H9 (cell line): ENCODE measurements around the gene BCL7B. TPM values are rescaled to one million over a fixed set of nuclear protein-coding genes. Genes with fewer than 3 reads are reported as not detected.

Experiments used
- DNase-seq: peaks from one replicate; pipeline ENCODE4 v3.0.0-alpha.2; 2017
- H2AFZ ChIP-seq: one replicate; pipeline ENCODE4 v1.6.1; 2013; ENCODE audit warnings: mild to moderate bottlenecking, low read length, control low read depth, moderate library complexity
- H2AK5ac ChIP-seq: 2 replicates; pipeline ENCODE4 v1.6.1; 2013; ENCODE audit warnings: low read length, control low read depth, mixed read lengths; ENCODE audit not compliant: insufficient read length
- H2BK120ac ChIP-seq: one replicate; pipeline ENCODE4 v1.6.1; 2013; ENCODE audit warnings: low read depth, mild to moderate bottlenecking, low read length, control low read depth, inconsistent platforms; ENCODE audit not compliant: poor library complexity, severe bottlenecking
- H2BK12ac ChIP-seq: 2 replicates; pipeline ENCODE4 v1.6.1; 2013; ENCODE audit warnings: low read length, control low read depth, mixed read lengths, low read depth; ENCODE audit not compliant: insufficient read length
- H2BK15ac ChIP-seq: 2 replicates; pipeline ENCODE4 v1.6.1; 2013; ENCODE audit warnings: low read depth, low read length, control low read depth
- H2BK20ac ChIP-seq: one replicate; pipeline ENCODE4 v1.6.1; 2013; ENCODE audit warnings: low read depth, mild to moderate bottlenecking, low read length, control low read depth, inconsistent platforms; ENCODE audit not compliant: poor library complexity, severe bottlenecking
- H2BK5ac ChIP-seq: 2 replicates; pipeline ENCODE4 v1.6.1; 2013; ENCODE audit warnings: low read length, control low read depth, mixed read lengths; ENCODE audit not compliant: insufficient read length
- H3K14ac ChIP-seq: 2 replicates; pipeline ENCODE4 v1.6.1; 2013; ENCODE audit warnings: low read length, control low read depth; ENCODE audit not compliant: insufficient read depth
- H3K18ac ChIP-seq: 2 replicates; pipeline ENCODE4 v1.6.1; 2013; ENCODE audit warnings: low read depth, mild to moderate bottlenecking, mixed read lengths, low read length, control low read depth; ENCODE audit not compliant: insufficient read length
- H3K23ac ChIP-seq: 2 replicates; pipeline ENCODE4 v1.6.1; 2013; ENCODE audit warnings: low read length, control low read depth, mixed read lengths, low read depth; ENCODE audit not compliant: insufficient read length
- H3K23me2 ChIP-seq: 2 replicates; pipeline ENCODE4 v1.6.1; 2013; ENCODE audit warnings: low read depth, mild to moderate bottlenecking, mixed read lengths, low read length, control low read depth; ENCODE audit not compliant: insufficient read length, poor library complexity, severe bottlenecking
- H3K27ac ChIP-seq: 2 replicates; pipeline ENCODE4 v1.5.1; 2013; ENCODE audit warnings: low read length, control low read depth, mixed read lengths, low read depth; ENCODE audit not compliant: insufficient read length
- H3K27me3 ChIP-seq: 2 replicates; pipeline ENCODE4 v1.6.1; 2013; ENCODE audit warnings: low read length, control low read depth, inconsistent platforms; ENCODE audit not compliant: insufficient read depth
- H3K4ac ChIP-seq: 2 replicates; pipeline ENCODE4 v1.6.1; 2013; ENCODE audit warnings: low read depth, mild to moderate bottlenecking, control low read depth, inconsistent platforms, low read length, moderate library complexity
- H3K4me1 ChIP-seq: 2 replicates; pipeline ENCODE4 v1.6.1; 2013; ENCODE audit warnings: low read length, control low read depth, inconsistent platforms; ENCODE audit not compliant: insufficient read depth
- H3K4me2 ChIP-seq: 2 replicates; pipeline ENCODE4 v1.6.1; 2013; ENCODE audit warnings: low read length, control low read depth, mixed read lengths; ENCODE audit not compliant: insufficient read length, insufficient read depth
- H3K56ac ChIP-seq: 2 replicates; pipeline ENCODE4 v1.6.1; 2013; ENCODE audit warnings: low read depth, mild to moderate bottlenecking, mixed read lengths, low read length, control low read depth; ENCODE audit not compliant: insufficient read length
- H3K79me1 ChIP-seq: 2 replicates; pipeline ENCODE4 v1.6.1; 2013; ENCODE audit warnings: low read depth, mild to moderate bottlenecking, moderate library complexity, low read length, control low read depth, inconsistent platforms; ENCODE audit not compliant: insufficient read depth, poor library complexity, severe bottlenecking
- H3K79me2 ChIP-seq: 2 replicates; pipeline ENCODE4 v1.6.1; 2013; ENCODE audit warnings: low read length, control low read depth, inconsistent platforms; ENCODE audit not compliant: insufficient read depth
- H3K9ac ChIP-seq: 2 replicates; pipeline ENCODE4 v1.6.1; 2013; ENCODE audit warnings: low read length, control low read depth, mixed read lengths; ENCODE audit not compliant: insufficient read length; ENCODE audit errors: extremely low read depth
- H3K9me3 ChIP-seq: one replicate; pipeline ENCODE4 v1.6.1; 2013; ENCODE audit warnings: low read depth, low read length, inconsistent platforms; ENCODE audit not compliant: control insufficient read depth
- H3T11ph ChIP-seq: one replicate; pipeline ENCODE4 v1.6.1; 2013; ENCODE audit warnings: mild to moderate bottlenecking, low read length, control low read depth, inconsistent platforms
- H4K20me1 ChIP-seq: one replicate; pipeline ENCODE4 v1.6.1; 2013; ENCODE audit not compliant: control insufficient read depth, insufficient read length, insufficient read depth
- H4K5ac ChIP-seq: 2 replicates; pipeline ENCODE4 v1.6.1; 2013; ENCODE audit warnings: low read depth, mild to moderate bottlenecking, mixed read lengths, low read length, control low read depth; ENCODE audit not compliant: insufficient read length
- H4K8ac ChIP-seq: replicated peaks from 2 replicates; pipeline ENCODE4 v1.6.1; 2013; ENCODE audit warnings: low read length, control low read depth, mixed read lengths, low read depth; ENCODE audit not compliant: insufficient read length
- H4K91ac ChIP-seq: 2 replicates; pipeline ENCODE4 v1.6.1; 2013; ENCODE audit warnings: low read depth, mild to moderate bottlenecking, moderate library complexity, mixed read lengths, low read length, control low read depth; ENCODE audit not compliant: insufficient read length
- H3K27ac Mint-ChIP-seq, 3 experiments: 2 replicates in 2 of 3; 3 replicates in 1 of 3; pipeline ENCODE4 v1.8.0; 2020 to 2021; ENCODE audit warnings: mixed read lengths in 3 of 3, mild to moderate bottlenecking in 1 of 3, moderate library complexity in 1 of 3
- H3K27me3 Mint-ChIP-seq: 2 replicates; pipeline ENCODE4 v1.8.0; 2021; ENCODE audit warnings: low read depth, mild to moderate bottlenecking, moderate library complexity, mixed read lengths
- H3K36me3 Mint-ChIP-seq, 3 experiments: 2 replicates in 2 of 3; 3 replicates in 1 of 3; pipeline ENCODE4 v1.8.0; 2020 to 2021; ENCODE audit warnings: low read depth in 3 of 3, mixed read lengths in 3 of 3; ENCODE audit not compliant: insufficient read depth in 1 of 3
- H3K4me1 Mint-ChIP-seq, 2 experiments: 2 replicates each; pipeline ENCODE4 v1.8.0; 2020; ENCODE audit warnings: mixed read lengths in 2 of 2
- H3K4me3 Mint-ChIP-seq, 2 experiments: 2 replicates in 1 of 2; 3 replicates in 1 of 2; pipeline ENCODE4 v1.8.0; 2020 to 2021; ENCODE audit warnings: mild to moderate bottlenecking in 2 of 2, mixed read lengths in 2 of 2, moderate library complexity in 1 of 2
- H3K9me3 Mint-ChIP-seq, 2 experiments: 2 replicates in 1 of 2; 3 replicates in 1 of 2; pipeline ENCODE4 v1.8.0; 2020; ENCODE audit warnings: mild to moderate bottlenecking in 2 of 2, mixed read lengths in 2 of 2, moderate library complexity in 1 of 2
- CTCF ChIP-seq: fragments of 200-600 bp; sonication (generic); conservative IDR thresholded peaks from 3 replicates; pipeline ENCODE4 v1.8.0; 2021; ENCODE audit warnings: antibody characterized with exemption, mild to moderate bottlenecking
- WGBS: extraction: QIAGEN DNeasy Blood & Tissue Kit; methylation state at CpG from one replicate; pipeline ENCODE4 v1.1.7; 2013; ENCODE audit warnings: missing lambda C conversion rate, low lambda C conversion rate, mixed read lengths; ENCODE audit not compliant: insufficient read length; ENCODE audit errors: extremely low coverage; 5-methylcytosine and 5-hydroxymethylcytosine counted together
- total RNA-seq: library from RNA; stranded (reverse); gene quantifications from 2 replicates; pipeline ENCODE4 v1.2.1, GENCODE V29; 2021

The BCL7B gene
- total RNA-seq, 1 experiment from 2014 or later = 48.9 TPM

- Mint-ChIP-seq H3K4me3 (no peak overlapping the region), H3K36me3 (peaks cover 8 to 20% (median 13%) of the 10 kb centered on the region in 3 experiments; a peak in 6 of 7 replicates), H3K27ac (peak overlapping the region in 1 of 3 experiments; percentile 30; a peak in 3 of 7 replicates), H3K4me1 (peaks cover 0 to 3% of the 10 kb centered on the region in 2 experiments; a peak in 2 of 4 replicates), H3K9me3 (no peaks in the 10 kb centered on the region), H3K27me3 (no peaks in the 10 kb centered on the region)
- Histone ChIP-seq H3T11ph (no peak overlapping the region), H2AFZ (no peak overlapping the region), H3K23ac (no peak overlapping the region), H3K56ac (no peak overlapping the region), H3K27ac (no peak overlapping the region), H4K91ac (no peak overlapping the region), H3K4me2 (no peak overlapping the region), H4K20me1 (no peaks in the 10 kb centered on the region), H2BK12ac (no peak overlapping the region), H2BK15ac (no peak overlapping the region), H3K79me2 (no peaks in the 10 kb centered on the region), H3K23me2 (no peaks in the 10 kb centered on the region), H3K79me1 (no peaks in the 10 kb centered on the region), H3K9ac (no peak overlapping the region), H3K4ac (no peak overlapping the region), H3K4me1 (no peaks in the 10 kb centered on the region), H3K9me3 (no peaks in the 10 kb centered on the region), H2AK5ac (no peak overlapping the region), H3K27me3 (no peaks in the 10 kb centered on the region), H3K18ac (no peak overlapping the region), H2BK120ac (no peak overlapping the region), H2BK5ac (no peak overlapping the region), H4K8ac (no peak overlapping the region), H4K5ac (no peak overlapping the region), H3K14ac (no peak overlapping the region), H2BK20ac (no peak overlapping the region)
- TF ChIP-seq CTCF = no peak
- DNase-seq = no peak
- WGBS = no CpG with 5 or more reads among the region's 6 CpGs
Measured at GRCh38 chr7:73532224-73532623, 25.3 kb downstream of the BCL7B start.
